ENCODE measurements around the gene GMPR2.

The GMPR2 gene

DNA sequence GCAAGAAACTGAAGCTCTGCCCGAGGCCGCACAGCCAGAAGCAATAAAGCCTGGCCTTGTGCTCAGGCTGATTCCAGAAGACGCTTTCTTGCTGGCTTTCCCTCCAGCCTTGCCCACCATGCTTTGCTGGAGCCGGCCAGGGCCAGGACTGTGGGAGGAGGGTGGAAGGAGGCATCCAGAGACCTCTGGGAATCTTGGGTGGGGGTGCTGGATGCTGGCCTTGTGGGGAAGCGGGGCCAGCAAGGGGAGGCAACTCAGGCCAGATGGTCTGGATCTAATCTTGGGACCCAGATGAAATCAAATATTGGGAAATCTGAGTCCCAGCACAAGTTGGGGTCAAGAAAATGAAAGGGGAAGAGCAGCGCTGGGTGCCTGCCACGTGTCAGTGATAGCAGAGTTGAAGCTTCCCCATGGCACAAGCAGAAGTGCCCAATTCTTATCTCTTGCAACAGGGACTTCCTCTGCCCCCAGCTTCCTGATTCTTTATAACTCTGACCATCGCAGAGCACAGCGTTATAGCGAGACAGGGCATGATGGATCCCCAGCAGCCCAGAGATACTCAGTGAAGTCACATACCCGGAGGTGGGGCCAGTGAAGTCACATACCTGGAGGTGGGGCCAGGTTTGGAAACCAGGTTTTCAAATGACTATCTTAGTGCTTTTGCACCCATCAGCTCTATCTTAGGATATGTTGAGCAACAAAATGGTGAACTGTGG, 45.0 kb downstream of the GMPR2 start:
- TF ChIP-seq, protein P1, sequence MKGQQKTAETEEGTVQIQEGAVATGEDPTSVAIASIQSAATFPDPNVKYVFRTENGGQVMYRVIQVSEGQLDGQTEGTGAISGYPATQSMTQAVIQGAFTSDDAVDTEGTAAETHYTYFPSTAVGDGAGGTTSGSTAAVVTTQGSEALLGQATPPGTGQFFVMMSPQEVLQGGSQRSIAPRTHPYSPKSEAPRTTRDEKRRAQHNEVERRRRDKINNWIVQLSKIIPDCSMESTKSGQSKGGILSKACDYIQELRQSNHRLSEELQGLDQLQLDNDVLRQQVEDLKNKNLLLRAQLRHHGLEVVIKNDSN (IDR thresholded peaks at IDR 0.05), result no peak
- TF ChIP-seq YY1 (IDR thresholded peaks at IDR 0.05; ENCODE audit: low read depth), result no peak
- TF ChIP-seq EGR1 (IDR thresholded peaks at IDR 0.05), result no peak
- no peak for TF ChIP-seq EP300 (IDR thresholded peaks at IDR 0.05; ENCODE audit: borderline replicate concordance)
- no peak for TF ChIP-seq ZBTB7A (IDR thresholded peaks at IDR 0.05; ENCODE audit: low read depth)
- TF ChIP-seq, protein P2, sequence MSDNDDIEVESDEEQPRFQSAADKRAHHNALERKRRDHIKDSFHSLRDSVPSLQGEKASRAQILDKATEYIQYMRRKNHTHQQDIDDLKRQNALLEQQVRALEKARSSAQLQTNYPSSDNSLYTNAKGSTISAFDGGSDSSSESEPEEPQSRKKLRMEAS (IDR thresholded peaks at IDR 0.05), result no peak
- TF ChIP-seq FOXM1 (IDR thresholded peaks at IDR 0.05; ENCODE audit: borderline replicate concordance, low read depth), result no peak
- no peak for TF ChIP-seq CEBPB (IDR thresholded peaks at IDR 0.05)
- no peak for TF ChIP-seq TEAD4 (IDR thresholded peaks at IDR 0.05)
- TF ChIP-seq TAF1 (IDR thresholded peaks at IDR 0.05; ENCODE audit: low read depth), result no peak

DNA sequence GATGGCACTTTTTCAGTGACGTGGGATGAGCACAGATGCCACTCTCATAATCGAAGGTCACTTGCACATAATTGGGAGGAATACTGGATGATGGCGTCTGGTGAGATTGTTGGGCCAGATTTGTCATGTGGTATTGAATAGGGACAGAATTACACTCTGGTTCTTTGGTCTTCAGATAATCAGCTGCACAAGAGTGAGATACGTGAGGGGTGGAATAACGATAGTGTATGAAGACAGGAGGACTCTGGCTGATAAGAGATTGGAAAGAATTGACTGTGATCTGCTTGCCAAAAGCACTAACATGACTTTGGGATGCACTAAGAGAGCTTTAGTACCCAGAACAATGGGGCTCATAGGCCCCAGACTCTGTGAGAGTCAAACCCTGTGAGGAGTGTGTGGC, 45.7 kb downstream of the GMPR2 start:
- TF ChIP-seq TAF1 (IDR thresholded peaks at IDR 0.05; ENCODE audit: low read depth) (no peak), TCF12 (IDR thresholded peaks at IDR 0.05; ENCODE audit: low read depth) (no peak), FOXM1 (IDR thresholded peaks at IDR 0.05; ENCODE audit: borderline replicate concordance, low read depth) (no peak), RAD21 (IDR thresholded peaks at IDR 0.05; ENCODE audit: low read depth) (no peak), EP300 (IDR thresholded peaks at IDR 0.05; ENCODE audit: borderline replicate concordance) (no peak), CEBPB (IDR thresholded peaks at IDR 0.05) (no peak), EGR1 (IDR thresholded peaks at IDR 0.05) (no peak), ZBTB7A (IDR thresholded peaks at IDR 0.05; ENCODE audit: low read depth) (no peak), TEAD4 (IDR thresholded peaks at IDR 0.05) (no peak), NFIC (IDR thresholded peaks at IDR 0.05) (no peak), YY1 (IDR thresholded peaks at IDR 0.05; ENCODE audit: low read depth) (no peak), CREB1 (IDR thresholded peaks at IDR 0.05; ENCODE audit: low read depth) (no peak)
- TF ChIP-seq, protein P1 (IDR thresholded peaks at IDR 0.05), result no peak
- TF ChIP-seq, protein P3, sequence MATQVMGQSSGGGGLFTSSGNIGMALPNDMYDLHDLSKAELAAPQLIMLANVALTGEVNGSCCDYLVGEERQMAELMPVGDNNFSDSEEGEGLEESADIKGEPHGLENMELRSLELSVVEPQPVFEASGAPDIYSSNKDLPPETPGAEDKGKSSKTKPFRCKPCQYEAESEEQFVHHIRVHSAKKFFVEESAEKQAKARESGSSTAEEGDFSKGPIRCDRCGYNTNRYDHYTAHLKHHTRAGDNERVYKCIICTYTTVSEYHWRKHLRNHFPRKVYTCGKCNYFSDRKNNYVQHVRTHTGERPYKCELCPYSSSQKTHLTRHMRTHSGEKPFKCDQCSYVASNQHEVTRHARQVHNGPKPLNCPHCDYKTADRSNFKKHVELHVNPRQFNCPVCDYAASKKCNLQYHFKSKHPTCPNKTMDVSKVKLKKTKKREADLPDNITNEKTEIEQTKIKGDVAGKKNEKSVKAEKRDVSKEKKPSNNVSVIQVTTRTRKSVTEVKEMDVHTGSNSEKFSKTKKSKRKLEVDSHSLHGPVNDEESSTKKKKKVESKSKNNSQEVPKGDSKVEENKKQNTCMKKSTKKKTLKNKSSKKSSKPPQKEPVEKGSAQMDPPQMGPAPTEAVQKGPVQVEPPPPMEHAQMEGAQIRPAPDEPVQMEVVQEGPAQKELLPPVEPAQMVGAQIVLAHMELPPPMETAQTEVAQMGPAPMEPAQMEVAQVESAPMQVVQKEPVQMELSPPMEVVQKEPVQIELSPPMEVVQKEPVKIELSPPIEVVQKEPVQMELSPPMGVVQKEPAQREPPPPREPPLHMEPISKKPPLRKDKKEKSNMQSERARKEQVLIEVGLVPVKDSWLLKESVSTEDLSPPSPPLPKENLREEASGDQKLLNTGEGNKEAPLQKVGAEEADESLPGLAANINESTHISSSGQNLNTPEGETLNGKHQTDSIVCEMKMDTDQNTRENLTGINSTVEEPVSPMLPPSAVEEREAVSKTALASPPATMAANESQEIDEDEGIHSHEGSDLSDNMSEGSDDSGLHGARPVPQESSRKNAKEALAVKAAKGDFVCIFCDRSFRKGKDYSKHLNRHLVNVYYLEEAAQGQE (IDR thresholded peaks at IDR 0.05; ENCODE audit: low read depth), result no peak
- TF ChIP-seq, protein P2 (IDR thresholded peaks at IDR 0.05), result no peak

DNA sequence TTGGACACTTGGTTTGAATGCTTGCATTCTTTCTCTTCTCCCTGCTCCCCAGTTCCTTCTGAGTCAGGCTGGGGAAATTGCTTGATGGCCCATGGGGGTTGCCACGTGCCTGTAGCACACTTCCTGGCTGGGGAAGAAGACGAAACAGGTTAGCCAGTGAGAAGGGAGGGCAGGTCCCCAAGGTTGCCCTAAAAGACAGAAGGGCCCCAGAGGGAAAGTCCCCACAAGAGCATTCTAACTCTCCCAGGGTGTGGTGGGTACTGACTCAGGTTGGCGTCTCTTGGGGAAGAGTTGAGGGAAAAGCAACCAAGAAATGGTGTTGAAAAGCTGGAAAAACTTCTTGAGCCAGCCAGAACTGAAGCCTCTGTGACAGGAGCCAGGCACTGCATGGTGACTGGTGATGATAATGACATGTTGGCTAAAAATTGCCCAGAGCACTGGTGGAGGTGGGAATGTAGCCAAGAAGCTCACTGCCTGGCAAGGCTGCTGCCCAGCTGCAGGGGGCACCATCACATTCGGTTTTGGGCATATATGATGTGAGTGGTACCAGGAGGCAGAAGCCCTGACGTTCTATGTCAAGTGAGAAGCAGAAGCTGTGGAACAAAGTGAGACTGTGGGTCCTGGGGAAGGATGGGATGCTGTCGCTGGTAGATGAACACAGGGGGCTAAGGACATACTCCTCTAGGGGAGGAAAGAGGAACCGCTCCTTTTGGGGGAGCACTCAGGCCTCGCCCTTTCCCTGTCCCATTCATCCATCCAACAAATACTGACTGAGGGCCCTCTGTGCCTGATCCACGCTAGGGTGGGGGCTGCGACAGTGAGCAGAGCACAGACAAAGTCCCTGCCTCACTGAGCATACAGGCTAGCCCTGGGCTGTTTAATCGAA, 46.8 kb downstream of the GMPR2 start:
- 0 out of 2 replicates have a peak, but pooled peaks have one; percentile 10 for TF ChIP-seq NFIC (IDR thresholded peaks at IDR 0.05)
- TF ChIP-seq CEBPB (IDR thresholded peaks at IDR 0.05), result no peak

DNA sequence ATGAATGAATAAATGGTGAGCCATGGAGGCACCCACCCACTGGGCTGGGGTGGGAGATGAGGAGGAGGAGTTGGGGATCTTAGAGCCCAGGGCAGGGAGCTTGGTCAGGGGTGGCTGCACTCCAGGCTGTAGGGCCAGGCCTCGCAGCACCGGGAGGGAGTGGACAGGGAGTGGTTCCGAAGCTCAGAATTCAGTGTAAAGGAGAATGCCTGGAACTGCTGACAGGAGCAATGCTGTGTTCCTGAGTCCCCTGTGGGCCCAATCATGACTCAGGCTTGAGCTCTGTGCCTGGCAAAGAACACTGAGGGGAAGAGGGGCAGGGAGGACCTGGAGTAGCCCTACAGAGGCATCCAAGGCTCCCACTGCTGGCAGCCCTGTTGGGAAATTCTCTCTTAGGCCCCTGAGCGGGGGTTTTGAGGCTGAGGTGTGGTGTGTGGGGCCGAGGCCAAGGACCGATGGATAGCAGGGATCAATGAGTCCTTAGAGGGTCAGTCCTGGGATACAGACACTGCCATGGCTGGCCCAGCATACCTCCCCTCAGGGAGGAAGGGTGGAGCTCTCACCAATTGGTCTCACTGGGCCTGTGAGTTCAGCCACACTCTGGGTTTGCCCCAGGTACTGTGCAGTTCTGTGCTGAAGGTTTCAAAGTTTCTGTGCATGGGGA, 48.2 kb downstream of the GMPR2 start:
- no peak for TF ChIP-seq RAD21 (IDR thresholded peaks at IDR 0.05; ENCODE audit: low read depth)
- TF ChIP-seq CREB1 (IDR thresholded peaks at IDR 0.05; ENCODE audit: low read depth), result no peak
- no peak for TF ChIP-seq CEBPB (IDR thresholded peaks at IDR 0.05)
- TF ChIP-seq, protein P3 (IDR thresholded peaks at IDR 0.05; ENCODE audit: low read depth), result no peak
- TF ChIP-seq, protein P1 (IDR thresholded peaks at IDR 0.05), result no peak
- TF ChIP-seq NFIC (IDR thresholded peaks at IDR 0.05), result no peak
- no peak for TF ChIP-seq TAF1 (IDR thresholded peaks at IDR 0.05; ENCODE audit: low read depth)
- no peak for TF ChIP-seq ZBTB7A (IDR thresholded peaks at IDR 0.05; ENCODE audit: low read depth)
- no peak for TF ChIP-seq TCF12 (IDR thresholded peaks at IDR 0.05; ENCODE audit: low read depth)
- TF ChIP-seq YY1 (IDR thresholded peaks at IDR 0.05; ENCODE audit: low read depth), result no peak
- TF ChIP-seq EGR1 (IDR thresholded peaks at IDR 0.05), result no peak
- TF ChIP-seq TEAD4 (IDR thresholded peaks at IDR 0.05), result no peak
- TF ChIP-seq, protein P2 (IDR thresholded peaks at IDR 0.05), result no peak
- TF ChIP-seq EP300 (IDR thresholded peaks at IDR 0.05; ENCODE audit: borderline replicate concordance), result no peak
- TF ChIP-seq FOXM1 (IDR thresholded peaks at IDR 0.05; ENCODE audit: borderline replicate concordance, low read depth), result no peak
